HepG2 (cell line): ENCODE measurements around the gene CMIP. TPM values are rescaled to one million over a fixed set of nuclear protein-coding genes. Genes with fewer than 3 reads are reported as not detected.

Experiments used
- ATF6 ChIP-seq: sonication (generic); formaldehyde crosslinking; conservative IDR thresholded peaks from 2 replicates; pipeline ENCODE4 v1.4.0; 2020; ENCODE audit warnings: missing genetic modification reagents
- CEBPG ChIP-seq: IDR thresholded peaks from 2 replicates; pipeline ENCODE4 v1.6.1; 2016
- E2F2 ChIP-seq: sonication (generic); formaldehyde crosslinking; IDR thresholded peaks from 2 replicates; pipeline ENCODE4 v1.4.0; 2020; ENCODE audit warnings: missing genetic modification reagents, borderline replicate concordance
- ELF1 ChIP-seq: sonication (generic); formaldehyde crosslinking; IDR thresholded peaks from 2 replicates; pipeline ENCODE4 v1.4.0; 2020; ENCODE audit warnings: missing genetic modification reagents
- FOSL2 ChIP-seq: sonication (generic); formaldehyde crosslinking; IDR thresholded peaks from 2 replicates; pipeline ENCODE4 v1.4.0; 2020; ENCODE audit warnings: missing genetic modification reagents
- GPBP1L1 ChIP-seq: sonication (generic); formaldehyde crosslinking; IDR thresholded peaks from 2 replicates; pipeline ENCODE4 v1.5.0; 2020; ENCODE audit warnings: mild to moderate bottlenecking, missing genetic modification reagents
- HNRNPL ChIP-seq: fragments of 200-400 bp; formaldehyde crosslinking; IDR thresholded peaks from 2 replicates; pipeline ENCODE4 v1.6.1; 2017; ENCODE audit warnings: mild to moderate bottlenecking, low read depth, low read length
- HOMEZ ChIP-seq: IDR thresholded peaks from 2 replicates; pipeline ENCODE4 v1.6.1; 2016; ENCODE audit warnings: low read depth
- KMT2A ChIP-seq: sonication (generic); formaldehyde crosslinking; IDR thresholded peaks from 2 replicates; pipeline ENCODE4 v1.4.0; 2020; ENCODE audit warnings: missing genetic modification reagents
- MEIS2 ChIP-seq: sonication (generic); formaldehyde crosslinking; IDR thresholded peaks from 2 replicates; pipeline ENCODE4 v1.9.0; 2021; ENCODE audit warnings: mild to moderate bottlenecking, missing genetic modification reagents
- MIER2 ChIP-seq: IDR thresholded peaks from 2 replicates; pipeline ENCODE4 v1.6.1; 2016; ENCODE audit warnings: missing biosample characterization, missing genetic modification reagents
- NFKB2 ChIP-seq: sonication (generic); formaldehyde crosslinking; IDR thresholded peaks from 2 replicates; pipeline ENCODE4 v1.4.0; 2020; ENCODE audit warnings: missing genetic modification reagents, borderline replicate concordance
- PAF1 ChIP-seq: IDR thresholded peaks from 2 replicates; pipeline ENCODE4 v1.6.1; 2016; ENCODE audit warnings: missing genetic modification reagents, missing compliant biosample characterization
- RXRB ChIP-seq: IDR thresholded peaks from 2 replicates; pipeline ENCODE4 v1.6.1; 2016; ENCODE audit warnings: borderline replicate concordance, missing genetic modification reagents, missing compliant biosample characterization
- TEF ChIP-seq: sonication (generic); formaldehyde crosslinking; IDR thresholded peaks from 2 replicates; pipeline ENCODE4 v1.5.0; 2020; ENCODE audit warnings: missing genetic modification reagents
- ZFP37 ChIP-seq: sonication (generic); formaldehyde crosslinking; IDR thresholded peaks from 2 replicates; pipeline ENCODE4 v1.4.0; 2020; ENCODE audit warnings: missing genetic modification reagents, borderline replicate concordance
- ZKSCAN1 ChIP-seq: fragments of 150-350 bp; IDR thresholded peaks from 2 replicates; pipeline ENCODE4 v1.6.1; 2014; ENCODE audit warnings: low read length
- ZNF232 ChIP-seq: sonication (generic); formaldehyde crosslinking; IDR thresholded peaks from 2 replicates; pipeline ENCODE4 v1.4.0; 2020; ENCODE audit warnings: missing genetic modification reagents, borderline replicate concordance
- ZNF282 ChIP-seq: fragments of 450-650 bp; IDR thresholded peaks from 2 replicates; pipeline ENCODE4 v1.6.1; 2018; ENCODE audit not compliant: partially characterized antibody
- ZNF331 ChIP-seq: sonication (generic); formaldehyde crosslinking; IDR thresholded peaks from 2 replicates; pipeline ENCODE4 v1.4.0; 2020; ENCODE audit warnings: missing genetic modification reagents
- ZNF563 ChIP-seq: sonication (generic); formaldehyde crosslinking; IDR thresholded peaks from 2 replicates; pipeline ENCODE4 v1.8.0; 2022; ENCODE audit warnings: mild to moderate bottlenecking, moderate library complexity, missing genetic modification reagents
- polyA plus RNA-seq, 8 experiments: library from polyadenylated mRNA; depleted of rRNA in 3 of 8; stranded (reverse) in 7 of 8; unstranded in 1 of 8; fragments of >200 nt; fragmentation: Illumina TruSeq in 4 of 8; extraction: Trizol in 4 of 8; gene quantifications; 2 replicates each; pipeline versions ENCODE4 v1.2.1 to v1.2.3, GENCODE V29; 2011 to 2016; ENCODE audit warnings: low read depth in 4 of 8, missing spikeins in 1 of 8, mixed read lengths in 1 of 8; ENCODE audit not compliant: insufficient read depth in 1 of 8
- total RNA-seq, 5 experiments: library from RNA; depleted of rRNA; stranded (reverse); fragments of >200 nt; fragmentation: Illumina TruSeq; extraction: Trizol; gene quantifications; 2 replicates each; pipeline ENCODE4 v1.2.3, GENCODE V29; 2016; ENCODE audit warnings: low read depth in 1 of 5

The CMIP gene
- total and polyA plus RNA-seq, 2 of the 13 experiments (the other 11 are each of a cell fraction or from before 2014, with no cell fraction given) = 10.9 to 18.1 TPM

GRCh38 chr16:81513204-81514040 lies 68.8 kb downstream of the CMIP start (continued):
- TF ChIP-seq GPBP1L1 (CRISPR knock-in tag) = no peak
- TF ChIP-seq ZNF232 = 0 out of 2 replicates have a peak, but pooled peaks have one; percentile 31
- no peak for TF ChIP-seq ZNF282
- 0 out of 2 replicates have a peak, but pooled peaks have one; percentile 17 for TF ChIP-seq HOMEZ (CRISPR knock-in tag)
- peak; percentile 80 for TF ChIP-seq RXRB (CRISPR knock-in tag)
- TF ChIP-seq ZNF331 (CRISPR knock-in tag) = 0 out of 2 replicates have a peak, but pooled peaks have one; percentile 33
- TF ChIP-seq PAF1 (CRISPR knock-in tag) = no peak
- 0 out of 2 replicates have a peak, but pooled peaks have one; percentile 32 for TF ChIP-seq ZFP37 (CRISPR knock-in tag)
- peak; percentile 55; the same call in 1 of the 2 replicates for TF ChIP-seq CEBPG
- TF ChIP-seq ELF1 (CRISPR knock-in tag) = peak; percentile 80
- TF ChIP-seq E2F2 (CRISPR knock-in tag) = 0 out of 2 replicates have a peak, but pooled peaks have one; percentile 32
- 0 out of 2 replicates have a peak, but pooled peaks have one; percentile 21 for TF ChIP-seq MEIS2 (CRISPR knock-in tag)
- peak; percentile 33; the same call in 1 of the 2 replicates for TF ChIP-seq NFKB2
- peak; percentile 39 for TF ChIP-seq FOSL2 (CRISPR knock-in tag)
- TF ChIP-seq KMT2A = no peak
- TF ChIP-seq ATF6 (CRISPR knock-in tag) = no peak
- TF ChIP-seq ZNF563 (CRISPR knock-in tag) = peak; percentile 69; the same call in 1 of the 2 replicates
- peak; percentile 91 for TF ChIP-seq ZKSCAN1
- 0 out of 2 replicates have a peak, but pooled peaks have one; percentile 12 for TF ChIP-seq MIER2 (CRISPR knock-in tag)
- TF ChIP-seq HNRNPL = peak; percentile 65; the same call in 1 of the 2 replicates
- TF ChIP-seq TEF (CRISPR knock-in tag) = no peak
